ENCODE measurements around the gene KIF21A. TPM values are rescaled to one million over a fixed set of nuclear protein-coding genes. Genes with fewer than 3 reads are reported as not detected.

Gene KIF21A
- polyA plus RNA-seq, 2 donors, result 15.5 to 15.7 TPM

DNA sequence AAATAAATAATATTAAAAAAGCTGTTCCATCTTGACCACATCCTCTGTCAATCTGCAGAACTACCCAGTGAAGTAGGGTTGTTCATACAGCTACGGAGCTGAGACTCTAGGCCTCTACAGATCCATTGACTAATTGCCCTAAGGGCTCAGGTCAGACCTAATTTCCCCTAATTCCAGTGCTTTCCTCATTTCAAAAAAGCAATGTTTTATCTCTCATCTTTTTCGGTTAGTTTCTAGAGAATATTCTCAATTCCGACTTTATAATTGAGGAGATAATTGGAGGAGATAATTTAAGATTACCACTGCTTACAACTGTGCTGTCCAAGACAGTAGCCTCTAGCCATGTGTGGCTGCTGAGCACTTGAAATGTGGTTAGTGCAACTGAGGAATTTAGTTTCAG, 167.1 kb downstream of the KIF21A start:
- 79 to 87% methylated on average over 3 of the region's 3 CpGs for WGBS, 2 donors
- H3K9me3 ChIP-seq (ENCODE audit: control insufficient read depth in 2 of 2, insufficient read depth in 1 of 2, low read depth in 1 of 2, low read length in 1 of 2), result no peaks in the 10 kb centered on the region
- no peaks in the 10 kb centered on the region for H3K27me3 ChIP-seq (ENCODE audit: control insufficient read depth in 1 of 2, insufficient read depth in 2 of 2, low read length in 2 of 2)
- H3K4me1 ChIP-seq (ENCODE audit: control insufficient read depth in 2 of 2, insufficient read depth in 2 of 2, low read length in 1 of 2), result no peaks in the 10 kb centered on the region
- no peaks in the 10 kb centered on the region for H3K36me3 ChIP-seq (ENCODE audit: control insufficient read depth in 2 of 2, insufficient read depth in 2 of 2, low read length in 1 of 2)
- H3K4me3 ChIP-seq (ENCODE audit: low read depth in 1 of 2, low read length in 2 of 2), result no peak overlapping the region
- no peak overlapping the region for H3K27ac ChIP-seq (ENCODE audit: low read depth in 2 of 2, low read length in 1 of 2)

DNA sequence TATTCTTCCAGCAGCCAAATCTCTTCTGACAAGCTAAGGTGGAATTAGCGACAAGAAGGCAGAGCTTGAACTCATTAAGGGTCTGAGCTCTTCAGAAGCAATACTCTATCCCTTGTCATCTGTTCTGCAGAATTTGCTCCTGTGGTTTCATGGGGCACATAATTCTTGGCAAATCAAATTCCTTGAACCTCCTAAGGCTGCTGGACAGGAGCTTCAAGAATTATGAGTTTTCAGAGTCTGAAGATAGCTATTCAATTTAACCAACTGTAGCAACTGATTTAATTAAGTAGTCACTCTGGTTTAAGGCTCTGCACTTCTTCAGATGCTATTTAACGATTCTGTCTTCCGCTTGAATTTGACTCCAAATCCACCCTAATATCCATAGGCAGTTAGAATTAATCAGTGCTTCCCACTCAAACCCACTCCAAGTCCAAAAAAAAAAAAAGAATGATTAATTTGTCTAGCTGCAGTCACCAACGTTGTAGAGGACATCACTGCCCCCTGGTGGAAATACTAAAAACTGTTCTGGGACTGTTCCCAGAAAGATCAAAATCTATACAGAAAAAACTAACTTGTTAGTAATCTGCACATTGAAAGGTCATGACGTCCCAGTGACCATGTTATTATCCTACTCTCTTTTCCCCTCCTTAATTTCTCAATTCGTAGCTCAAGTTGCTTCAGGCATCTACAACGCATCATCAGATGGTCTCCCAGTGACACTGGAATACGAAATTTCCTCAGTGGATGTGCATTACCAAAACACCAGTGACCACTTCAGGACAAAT, 169.9 kb downstream of the KIF21A start:
- H3K4me1 ChIP-seq (ENCODE audit: control insufficient read depth in 2 of 2, insufficient read depth in 2 of 2, low read length in 1 of 2), result no peaks in the 10 kb centered on the region
- H3K36me3 ChIP-seq (ENCODE audit: control insufficient read depth in 2 of 2, insufficient read depth in 2 of 2, low read length in 1 of 2), result no peaks in the 10 kb centered on the region
- whole genome bisulfite sequencing, 2 donors, result 26 to 29% methylated on average over 8 of the region's 8 CpGs
- H3K4me3 ChIP-seq (ENCODE audit: low read depth in 1 of 2, low read length in 2 of 2), result no peak overlapping the region
- H3K9me3 ChIP-seq (ENCODE audit: control insufficient read depth in 2 of 2, insufficient read depth in 1 of 2, low read depth in 1 of 2, low read length in 1 of 2), result no peaks in the 10 kb centered on the region
- H3K27me3 ChIP-seq (ENCODE audit: control insufficient read depth in 1 of 2, insufficient read depth in 2 of 2, low read length in 2 of 2), result no peaks in the 10 kb centered on the region
- H3K27ac ChIP-seq (ENCODE audit: low read depth in 2 of 2, low read length in 1 of 2), result no peak overlapping the region

DNA sequence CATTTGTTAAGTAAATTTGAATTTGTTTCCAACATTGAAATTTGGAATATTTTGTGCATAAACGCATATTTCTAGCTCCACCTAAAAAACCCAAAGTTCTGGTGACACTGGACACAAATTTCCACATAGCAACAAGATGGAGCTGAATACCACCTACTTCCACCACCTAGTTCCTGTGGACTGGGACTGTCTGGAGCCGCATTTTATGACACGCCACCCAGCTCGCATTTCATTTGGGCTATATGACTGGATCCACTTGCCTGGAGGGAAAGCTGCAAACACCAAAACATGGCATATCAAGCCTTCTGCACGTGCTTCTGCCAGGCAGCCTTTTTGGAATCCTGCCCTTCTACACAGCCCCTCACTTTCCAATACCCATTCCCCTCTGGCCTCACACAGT, 173.4 kb downstream of the KIF21A start:
- Histone ChIP-seq H3K4me3 (ENCODE audit: low read depth in 1 of 2, low read length in 2 of 2) (no peak overlapping the region), H3K4me1 (ENCODE audit: control insufficient read depth in 2 of 2, insufficient read depth in 2 of 2, low read length in 1 of 2) (no peaks in the 10 kb centered on the region), H3K36me3 (ENCODE audit: control insufficient read depth in 2 of 2, insufficient read depth in 2 of 2, low read length in 1 of 2) (no peaks in the 10 kb centered on the region), H3K9me3 (ENCODE audit: control insufficient read depth in 2 of 2, insufficient read depth in 1 of 2, low read depth in 1 of 2, low read length in 1 of 2) (no peaks in the 10 kb centered on the region), H3K27ac (ENCODE audit: low read depth in 2 of 2, low read length in 1 of 2) (no peak overlapping the region), H3K27me3 (ENCODE audit: control insufficient read depth in 1 of 2, insufficient read depth in 2 of 2, low read length in 2 of 2) (no peaks in the 10 kb centered on the region)
- 83 to 86% methylated on average over 5 of the region's 5 CpGs for WGBS, 2 donors

DNA sequence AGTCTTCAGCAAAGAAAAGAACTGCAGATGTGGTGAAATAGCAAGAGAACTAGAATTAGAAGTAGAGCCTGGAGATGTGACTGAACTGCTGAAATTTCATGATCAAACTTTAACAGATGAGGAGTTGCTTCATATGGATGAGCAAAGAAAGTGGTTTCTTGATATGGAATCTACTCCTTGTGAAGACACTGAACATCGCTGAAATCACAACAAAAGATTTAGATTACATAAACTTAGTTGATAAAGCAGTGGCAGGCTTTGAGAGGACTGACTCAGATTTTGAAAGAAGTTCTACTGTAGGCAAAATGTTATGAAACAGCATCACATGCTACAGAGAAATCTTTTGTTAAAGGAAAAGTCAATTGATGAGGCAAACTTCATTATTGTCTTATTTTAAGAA, 175.0 kb downstream of the KIF21A start:
- Histone ChIP-seq H3K27ac (ENCODE audit: low read depth in 2 of 2, low read length in 1 of 2) (no peak overlapping the region), H3K4me1 (ENCODE audit: control insufficient read depth in 2 of 2, insufficient read depth in 2 of 2, low read length in 1 of 2) (no peaks in the 10 kb centered on the region), H3K36me3 (ENCODE audit: control insufficient read depth in 2 of 2, insufficient read depth in 2 of 2, low read length in 1 of 2) (no peaks in the 10 kb centered on the region), H3K4me3 (ENCODE audit: low read depth in 1 of 2, low read length in 2 of 2) (no peak overlapping the region), H3K27me3 (ENCODE audit: control insufficient read depth in 1 of 2, insufficient read depth in 2 of 2, low read length in 2 of 2) (no peaks in the 10 kb centered on the region), H3K9me3 (ENCODE audit: control insufficient read depth in 2 of 2, insufficient read depth in 1 of 2, low read depth in 1 of 2, low read length in 1 of 2) (no peaks in the 10 kb centered on the region)
- WGBS, 2 donors, result 80 to 86% methylated on average over 1 of the region's 1 CpG

DNA sequence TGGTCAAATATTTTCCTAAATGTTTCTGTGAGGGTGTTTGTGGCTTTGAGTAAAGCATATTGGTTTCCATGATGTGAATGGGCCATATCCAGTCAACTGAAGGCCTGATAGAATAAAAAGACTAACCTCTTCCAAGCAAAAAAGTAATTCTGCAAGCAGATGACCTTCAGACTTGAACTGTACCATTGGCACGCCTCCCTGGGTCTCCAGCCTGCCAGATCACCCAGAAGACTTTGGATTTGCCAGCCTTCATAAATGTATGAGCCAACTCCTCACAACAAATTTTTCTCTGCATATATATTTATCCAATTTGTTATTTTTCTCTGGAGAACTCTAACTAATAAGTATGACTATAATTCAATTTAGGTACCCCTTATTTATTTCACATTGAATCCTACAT, 190.3 kb downstream of the KIF21A start:
- Histone ChIP-seq H3K36me3 (ENCODE audit: control insufficient read depth in 2 of 2, insufficient read depth in 2 of 2, low read length in 1 of 2) (no peaks in the 10 kb centered on the region), H3K27me3 (ENCODE audit: control insufficient read depth in 1 of 2, insufficient read depth in 2 of 2, low read length in 2 of 2) (no peaks in the 10 kb centered on the region), H3K9me3 (ENCODE audit: control insufficient read depth in 2 of 2, insufficient read depth in 1 of 2, low read depth in 1 of 2, low read length in 1 of 2) (no peaks in the 10 kb centered on the region), H3K4me1 (ENCODE audit: control insufficient read depth in 2 of 2, insufficient read depth in 2 of 2, low read length in 1 of 2) (no peaks in the 10 kb centered on the region), H3K27ac (ENCODE audit: low read depth in 2 of 2, low read length in 1 of 2) (no peak overlapping the region), H3K4me3 (ENCODE audit: low read depth in 1 of 2, low read length in 2 of 2) (no peak overlapping the region)
- 57 to 86% methylated on average over 1 of the region's 1 CpG for WGBS, 2 donors

Other genes starting within 250 kb of the KIF21A start
- gene ABCD2, start 176.7 kb upstream of the KIF21A start, polyA plus RNA-seq, result under 1 TPM; 0.02 to 0.04 TPM